H1 (cell line): ENCODE data around the gene TRIB2. TPM values are rescaled to one million over a fixed set of nuclear protein-coding genes. Genes with fewer than 3 reads are reported as not detected.

ENCODE experiments used
- CTCF ChIA-PET: fragments of 300-600 bp; sonication (Branson Sonifier 250); formaldehyde crosslinking; loops from one replicate; lab custom pipeline; 2021; ENCODE audit not compliant: partially characterized antibody; lab: Charles Lee
- POLR2A ChIA-PET: fragments of 300-600 bp; sonication (Branson Sonifier 250); formaldehyde crosslinking; loops from one replicate; lab custom pipeline; 2021; ENCODE audit warnings: inconsistent platforms; ENCODE audit not compliant: partially characterized antibody; lab: Charles Lee
- DNase-seq, 2 experiments: peaks; one replicate each; pipeline versions ENCODE4 v3.0.0 to v3.0.0-alpha.2; 2010 to 2022; ENCODE audit warnings: low spot score in 2 of 2, low read depth in 1 of 2, mixed read lengths in 1 of 2
- FAIRE-seq: peaks from 2 replicates; lab custom pipeline; 2011; peaks lifted over from hg19 to GRCh38; lab: Jason Lieb, UNC
- H2AFZ ChIP-seq: 2 replicates; pipeline ENCODE4 v1.8.1; 2012; ENCODE audit warnings: low read length, inconsistent platforms
- H2AK5ac ChIP-seq: 2 replicates; pipeline ENCODE4 v1.6.1; 2013; ENCODE audit warnings: low read depth, low read length
- H2BK120ac ChIP-seq: replicated peaks from 2 replicates; pipeline ENCODE3; 2013; ENCODE audit warnings: low read depth, low read length, inconsistent platforms
- H2BK12ac ChIP-seq: 2 replicates; pipeline ENCODE4 v1.6.1; 2013; ENCODE audit warnings: low read depth, low read length
- H2BK15ac ChIP-seq: 2 replicates; pipeline ENCODE4 v1.6.1; 2013; ENCODE audit warnings: low read length
- H2BK20ac ChIP-seq: 2 replicates; pipeline ENCODE4 v1.6.1; 2013; ENCODE audit warnings: low read length
- H2BK5ac ChIP-seq: 2 replicates; pipeline ENCODE4 v1.6.1; 2013; ENCODE audit warnings: low read depth, low read length
- H3K14ac ChIP-seq: 2 replicates; pipeline ENCODE4 v1.6.1; 2013; ENCODE audit warnings: inconsistent platforms; ENCODE audit not compliant: insufficient read length
- H3K18ac ChIP-seq: 2 replicates; pipeline ENCODE4 v1.6.1; 2013; ENCODE audit warnings: low read length; ENCODE audit errors: extremely low read depth
- H3K23ac ChIP-seq: 2 replicates; pipeline ENCODE4 v1.6.1; 2013; ENCODE audit warnings: inconsistent platforms; ENCODE audit not compliant: insufficient read length
- H3K23me2 ChIP-seq: 2 replicates; pipeline ENCODE4 v1.6.1; 2013; ENCODE audit warnings: low read depth, low read length
- H3K27ac ChIP-seq: 2 replicates; pipeline ENCODE4 v1.6.1; 2011; ENCODE audit warnings: low read depth, low read length, inconsistent platforms
- H3K27me3 ChIP-seq, 4 experiments: replicated peaks in 1 of 4; 1 replicate in 1 of 4; 2 replicates in 3 of 4; pipeline versions ENCODE4 v1.6.1 to v1.8.1; 2011 to 2013; ENCODE audit warnings: low read length in 3 of 4, mild to moderate bottlenecking in 3 of 4, inconsistent platforms in 2 of 4, mixed read lengths in 2 of 4, moderate library complexity in 1 of 4; ENCODE audit not compliant: control insufficient read depth in 3 of 4, insufficient read depth in 3 of 4; ENCODE audit errors: extremely low read depth in 1 of 4
- H3K36me3 ChIP-seq, 4 experiments: 2 replicates each; pipeline versions ENCODE4 v1.6.1 to v1.8.1; 2011 to 2013; ENCODE audit warnings: mild to moderate bottlenecking in 4 of 4, low read length in 3 of 4, moderate library complexity in 2 of 4, control low read depth in 1 of 4, inconsistent platforms in 1 of 4; ENCODE audit not compliant: insufficient read depth in 4 of 4, control insufficient read depth in 2 of 4
- H3K4ac ChIP-seq: replicated peaks from 2 replicates; pipeline ENCODE3; 2013; ENCODE audit warnings: low read length, low read depth, mixed read lengths, inconsistent platforms; ENCODE audit not compliant: insufficient read length
- H3K4me1 ChIP-seq, 4 experiments: replicated peaks in 1 of 4; 1 replicate in 1 of 4; 2 replicates in 3 of 4; pipeline versions ENCODE4 v1.6.1 to v1.8.1; 2011 to 2013; ENCODE audit warnings: low read length in 3 of 4, inconsistent platforms in 2 of 4, mixed read lengths in 1 of 4; ENCODE audit not compliant: insufficient read depth in 4 of 4, control insufficient read depth in 3 of 4
- H3K4me2 ChIP-seq, 2 experiments: 2 replicates each; pipeline versions ENCODE4 v1.6.1 to v1.8.1; 2011 to 2013; ENCODE audit warnings: low read depth in 2 of 2, low read length in 2 of 2, control low read depth in 1 of 2, inconsistent platforms in 1 of 2, mild to moderate bottlenecking in 1 of 2; ENCODE audit not compliant: insufficient read depth in 1 of 2
- H3K4me3 ChIP-seq, 4 experiments: fragments of 200-600, 300-600 bp in 1 of 4; sonication (generic), shearing (Covaris generic), sonication (Bioruptor Twin) in 1 of 4; 2 replicates each; pipeline versions ENCODE4 v1.5.1 to v1.8.1; 2011 to 2016; ENCODE audit warnings: low read length in 4 of 4, low read depth in 3 of 4, control low read depth in 2 of 4, inconsistent platforms in 2 of 4, mild to moderate bottlenecking in 2 of 4, mixed read lengths in 1 of 4, moderate library complexity in 1 of 4; ENCODE audit not compliant: insufficient read depth in 2 of 4; ENCODE audit errors: extremely low read depth in 1 of 4
- H3K56ac ChIP-seq: replicated peaks from 2 replicates; pipeline ENCODE3; 2013; ENCODE audit warnings: low read depth, mild to moderate bottlenecking, mixed read lengths, low read length, inconsistent platforms; ENCODE audit not compliant: insufficient read length
- H3K79me1 ChIP-seq: 2 replicates; pipeline ENCODE4 v1.6.1; 2013; ENCODE audit warnings: low read depth, low read length, control low read depth
- H3K79me2 ChIP-seq, 2 experiments: 2 replicates each; pipeline versions ENCODE4 v1.6.1 to v1.8.1; 2012 to 2013; ENCODE audit warnings: low read length in 2 of 2, mild to moderate bottlenecking in 2 of 2, inconsistent platforms in 1 of 2; ENCODE audit not compliant: insufficient read depth in 2 of 2, control insufficient read depth in 1 of 2
- H3K9ac ChIP-seq, 4 experiments: replicated peaks in 1 of 4; 1 replicate in 1 of 4; 2 replicates in 3 of 4; pipeline versions ENCODE4 v1.6.1 to v1.8.1; 2011 to 2013; ENCODE audit warnings: low read depth in 3 of 4, low read length in 3 of 4, control low read depth in 2 of 4, mild to moderate bottlenecking in 2 of 4, moderate library complexity in 2 of 4, inconsistent platforms in 1 of 4; ENCODE audit errors: extremely low read depth in 1 of 4
- H3K9me3 ChIP-seq, 2 experiments: 2 replicates each; pipeline versions ENCODE4 v1.6.1 to v1.8.1; 2012 to 2013; ENCODE audit warnings: mild to moderate bottlenecking in 2 of 2, moderate library complexity in 2 of 2, control low read depth in 1 of 2, inconsistent platforms in 1 of 2, low read depth in 1 of 2, low read length in 1 of 2, mixed read lengths in 1 of 2; ENCODE audit not compliant: insufficient read depth in 2 of 2
- H4K20me1 ChIP-seq, 2 experiments: replicated peaks in 1 of 2; 2 replicates each; pipeline versions ENCODE3 to v1.8.1; 2011 to 2013; ENCODE audit warnings: inconsistent platforms in 2 of 2, low read length in 2 of 2, mild to moderate bottlenecking in 1 of 2; ENCODE audit not compliant: insufficient read depth in 2 of 2, control insufficient read depth in 1 of 2
- H4K5ac ChIP-seq: 2 replicates; pipeline ENCODE4 v1.6.1; 2013; ENCODE audit warnings: low read length, low read depth, mixed read lengths, inconsistent platforms; ENCODE audit not compliant: insufficient read length
- H4K8ac ChIP-seq: 2 replicates; pipeline ENCODE4 v1.8.0; 2013; ENCODE audit warnings: mild to moderate bottlenecking, moderate library complexity, low read length, inconsistent platforms; ENCODE audit not compliant: insufficient read depth; ENCODE audit errors: extremely low read depth
- H4K91ac ChIP-seq: replicated peaks from 2 replicates; pipeline ENCODE3; 2013; ENCODE audit warnings: low read length, mixed read lengths, inconsistent platforms; ENCODE audit not compliant: insufficient read length
- NANOG ChIP-seq: IDR thresholded peaks from 2 replicates; pipeline ENCODE4 v1.6.1; 2011; ENCODE audit warnings: low read length, low read depth, mild to moderate bottlenecking, inconsistent platforms; ENCODE audit not compliant: insufficient read depth, poor library complexity, severe bottlenecking
- POU5F1 ChIP-seq: IDR thresholded peaks from 2 replicates; pipeline ENCODE4 v1.6.1; 2011; ENCODE audit warnings: low read depth, mild to moderate bottlenecking, low read length, moderate library complexity
- WGBS, 2 experiments: shearing (Covaris generic) in 1 of 2; methylation state at CpG; one replicate each; pipeline versions ENCODE4 v1.1.6 to v1.1.7; 2013 to 2015; ENCODE audit warnings: low lambda C conversion rate in 2 of 2, mixed read lengths in 2 of 2, inconsistent platforms in 1 of 2, low coverage in 1 of 2, missing lambda C conversion rate in 1 of 2; ENCODE audit not compliant: insufficient replicate concordance in 2 of 2, insufficient coverage in 1 of 2, insufficient read length in 1 of 2; ENCODE audit errors: extremely low coverage in 1 of 2, missing lambda C conversion rate in 1 of 2; 5-methylcytosine and 5-hydroxymethylcytosine counted together
- polyA plus RNA-seq, 7 experiments: library from polyadenylated mRNA; depleted of rRNA in 3 of 7; stranded (reverse) in 5 of 7; unstranded in 2 of 7; fragments of >200 nt in 5 of 7; fragments of 200-250 nt in 2 of 7; gene quantifications; 1 replicate in 5 of 7; 2 replicates in 1 of 7; 4 replicates in 1 of 7; pipeline versions ENCODE4 v1.2.1 to v1.2.3, GENCODE V29; 2011 to 2013; ENCODE audit warnings: missing spikeins in 2 of 7, mixed read lengths in 2 of 7
- total RNA-seq: library from RNA; stranded (reverse); fragmentation: NEBNext Ultra II Directional; extraction: Animal tissue kit (Norgen Biotek cat#: 25700); gene quantifications from 2 replicates; pipeline ENCODE4 v1.2.1, GENCODE V29; 2021

The TRIB2 gene
- total and polyA plus RNA-seq, 2 of the 8 experiments (the other 6 are each of a cell fraction or from before 2014, with no cell fraction given): 40.8 to 57.0 TPM

DNA sequence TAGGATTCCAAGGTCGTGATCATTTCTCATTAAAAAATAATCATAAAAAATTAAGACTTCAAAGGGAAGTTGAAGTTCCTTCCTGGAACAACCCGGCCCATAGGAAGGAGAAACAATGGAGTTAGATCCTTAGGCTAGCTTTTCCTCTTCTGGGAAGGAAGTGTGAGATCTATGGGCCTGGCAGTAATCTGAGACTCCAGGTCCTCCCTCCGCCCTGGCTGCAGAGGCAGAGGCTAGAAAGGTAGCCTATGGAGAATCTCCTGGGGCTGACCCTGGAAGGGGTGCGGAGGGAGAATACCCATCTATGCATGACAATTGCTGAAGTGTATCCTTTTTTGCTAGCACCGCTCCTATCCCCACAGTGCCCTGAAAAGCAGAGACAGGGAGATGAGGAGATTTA, 37.9 kb downstream of the TRIB2 start:
- Histone ChIP-seq H2BK120ac (no peak overlapping the region), H2BK15ac (no peak overlapping the region), H3K4me3 (no peak overlapping the region), H3K56ac (no peak overlapping the region), H3K23ac (no peak overlapping the region), H3K36me3 (no peaks in the 10 kb centered on the region; a peak in 1 of 8 replicates), H4K20me1 (no peaks in the 10 kb centered on the region), H2BK12ac (no peak overlapping the region), H3K9ac (no peak overlapping the region), H4K5ac (no peak overlapping the region), H3K18ac (no peak overlapping the region), H4K91ac (no peak overlapping the region), H3K79me1 (no peaks in the 10 kb centered on the region), H2AK5ac (no peak overlapping the region), H3K4me2 (0 out of 4 replicates have a peak overlapping the region, but pooled peaks of 1 of the 2 experiments have one; percentile 18), H2BK20ac (no peak overlapping the region), H2AFZ (no peak overlapping the region), H4K8ac (no peak overlapping the region), H3K27me3 (no peaks in the 10 kb centered on the region; a peak in 1 of 7 replicates), H3K4me1 (peaks cover 0 to 10% (median 4%) of the 10 kb centered on the region in 4 experiments; a peak in 2 of 7 replicates), H3K79me2 (no peaks in the 10 kb centered on the region), H3K23me2 (no peaks in the 10 kb centered on the region), H3K27ac (no peak overlapping the region), H3K9me3 (no peaks in the 10 kb centered on the region), H2BK5ac (no peak overlapping the region), H3K4ac (no peak overlapping the region), H3K14ac (no peak overlapping the region)
- ChIA-PET POLR2A (no interaction called here), CTCF (interaction anchor here (0.6 to 1.9 kb wide), 4 partner anchors 19 to 428 kb away, joined by 4 to 9 read pairs (median 6); no protein-coding TSS in a partner anchor)
- 36% methylated on average over 5 of the region's 5 CpGs; no CpG with 5 or more reads in 1 of the 2 experiments for WGBS, 2 experiments
- TF ChIP-seq NANOG (no peak), POU5F1 (peak; percentile 86)
- DNase-seq (peak; percentile 15 to 50), FAIRE-seq (no peak)
